NCI-H526 treated with DMSO at 0.1 percent for 48 hours (cell line): ENCODE measurements around the gene ASIP.
"Not testable (repeated sequence)": the region's sequence is repeated elsewhere in the genome, so short reads cannot be mapped to it uniquely, and the experiment has no call there.

Experiments
- DNase-seq: peaks from one replicate; lab custom pipeline; 2025; lab: John Stamatoyannopoulos, UW

ASIP gene

DNA sequence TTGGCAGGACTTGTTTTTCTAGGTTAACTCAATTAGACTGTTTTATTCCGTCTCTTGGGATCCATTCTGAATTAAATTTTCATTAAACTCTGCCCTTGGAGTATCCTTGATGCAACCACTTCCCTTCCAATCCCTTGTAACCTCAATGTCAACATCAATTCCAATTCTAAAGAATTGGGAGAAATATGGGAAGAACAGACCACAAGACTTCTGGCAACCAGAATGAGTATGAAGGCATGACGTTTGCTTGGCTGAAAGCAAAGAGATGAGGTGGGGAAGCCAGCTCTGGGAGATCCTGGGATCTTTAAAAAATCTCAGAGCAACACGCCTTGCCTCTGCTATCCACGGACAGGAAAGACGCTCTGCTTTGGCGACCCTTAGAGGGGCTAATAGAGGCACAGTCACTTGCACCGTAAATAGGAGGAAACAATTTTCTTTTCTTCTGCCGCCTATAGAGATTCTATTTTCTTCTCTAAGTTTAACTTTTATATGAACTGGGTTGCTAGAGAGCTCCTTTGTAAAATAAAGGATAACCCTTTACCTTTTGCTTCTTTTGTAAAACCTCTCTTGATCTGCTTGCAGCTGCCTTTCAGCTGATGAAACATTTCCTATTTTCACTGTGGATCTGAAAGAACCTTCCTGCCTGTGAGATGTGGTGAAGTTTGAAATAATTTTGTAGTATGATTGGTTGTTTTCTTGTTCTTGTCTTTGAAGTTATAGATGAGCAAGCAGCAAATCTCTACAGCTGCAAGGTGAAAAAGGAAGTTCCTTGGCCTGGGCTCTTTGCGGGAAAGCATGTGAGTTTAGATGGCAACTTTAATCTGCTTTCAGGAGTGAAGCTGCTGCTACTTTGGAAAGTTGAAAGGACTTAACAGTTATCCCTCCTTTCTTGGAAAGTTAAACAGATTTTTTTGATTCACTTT, at the start of gene ASIP:
Gene ASIP (plus strand): TSS at position 731 of the 923 bp plus-strand sequence. CDS start 18,952 bp downstream, outside the sequence.
- DNase-seq: no peak

DNA sequence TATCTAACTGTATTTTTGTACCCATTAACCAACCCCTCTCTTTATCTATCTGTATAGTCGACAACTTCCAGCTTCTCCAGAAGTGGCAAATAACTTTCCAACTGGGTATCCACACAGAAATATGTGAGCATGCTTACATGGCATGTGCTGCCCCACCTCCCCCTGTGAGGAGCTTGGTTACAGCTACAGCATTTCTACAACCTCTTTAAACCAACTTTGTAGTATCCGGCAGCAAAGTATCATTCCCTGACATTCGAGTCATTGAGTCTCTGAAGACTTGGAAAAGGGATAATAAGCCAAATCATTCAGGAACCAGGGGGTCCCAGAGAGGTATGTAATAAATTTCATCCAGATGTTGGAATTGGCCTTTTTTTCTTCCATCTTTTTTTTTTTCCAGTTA, 48.2 kb upstream of the ASIP start:
- no peak for DNase-seq

DNA sequence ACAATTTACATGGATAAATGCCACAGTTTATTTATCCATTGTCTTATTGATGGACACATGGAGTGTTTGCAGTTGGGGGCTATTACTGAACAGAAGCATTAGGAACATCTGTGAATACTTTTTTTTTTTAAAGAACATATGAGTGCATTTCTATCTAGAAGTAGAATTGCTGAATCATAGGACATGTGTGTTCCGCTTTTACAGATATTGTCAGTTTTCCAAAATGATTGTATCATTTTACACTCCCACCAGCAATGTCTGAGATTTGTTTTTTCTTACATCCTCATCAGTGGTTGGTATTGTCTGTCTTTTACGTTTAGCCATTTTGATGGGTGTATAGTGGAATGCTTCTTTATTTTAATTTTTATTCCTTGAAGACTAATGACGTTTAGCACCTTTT, 42.0 kb upstream of the ASIP start:
- no peak for DNase-seq

DNA sequence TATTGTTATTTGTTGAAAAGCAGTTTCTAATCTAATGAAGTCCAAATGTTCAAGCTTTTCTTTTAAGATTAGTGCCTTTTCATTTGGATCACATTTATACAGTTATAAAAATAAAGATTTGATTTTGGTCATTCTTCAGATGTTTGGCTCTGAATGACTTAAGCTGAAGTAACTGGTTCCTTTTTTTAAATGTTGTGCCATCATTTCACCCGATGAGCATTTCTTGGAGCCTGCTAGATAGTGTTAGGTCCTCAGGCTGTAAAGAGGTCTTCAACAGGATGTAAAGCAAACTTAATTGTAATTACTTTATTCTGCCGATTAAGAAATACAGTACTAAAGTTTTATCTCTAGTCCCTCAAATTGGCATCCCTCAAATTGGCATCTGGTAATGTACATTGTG, 41.2 kb upstream of the ASIP start:
- no peak for DNase-seq

- DNase-seq: no peak
Observed at GRCh38 chr20:34201531-34201930, 39.7 kb upstream of the ASIP start.

GRCh38 chr20:34205172-34205880, 35.9 kb upstream of the ASIP start:
- not testable (repeated sequence) for DNase-seq

GRCh38 chr20:34209111-34209510, 32.1 kb upstream of the ASIP start:
- no peak for DNase-seq

DNA sequence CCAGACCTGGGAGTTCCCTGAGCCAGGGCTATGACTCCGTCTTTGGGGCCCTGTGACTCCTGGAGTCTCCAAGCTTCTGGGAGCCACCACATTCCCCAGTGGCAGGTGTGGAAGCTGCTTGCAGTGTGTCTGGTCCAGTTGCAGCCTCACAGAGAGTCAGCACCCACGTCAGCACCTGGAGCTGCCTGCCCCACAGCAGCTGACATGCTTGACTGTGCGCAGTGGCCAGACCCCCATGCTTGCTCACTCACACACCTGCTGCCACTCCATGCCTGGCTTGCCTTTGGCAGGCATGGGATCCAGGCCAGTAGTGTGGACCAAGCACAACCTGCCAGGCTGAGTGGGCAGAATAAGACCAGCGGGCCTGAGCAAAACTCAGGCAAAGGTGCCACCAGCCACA, 31.0 kb upstream of the ASIP start:
- no peak for DNase-seq

DNA sequence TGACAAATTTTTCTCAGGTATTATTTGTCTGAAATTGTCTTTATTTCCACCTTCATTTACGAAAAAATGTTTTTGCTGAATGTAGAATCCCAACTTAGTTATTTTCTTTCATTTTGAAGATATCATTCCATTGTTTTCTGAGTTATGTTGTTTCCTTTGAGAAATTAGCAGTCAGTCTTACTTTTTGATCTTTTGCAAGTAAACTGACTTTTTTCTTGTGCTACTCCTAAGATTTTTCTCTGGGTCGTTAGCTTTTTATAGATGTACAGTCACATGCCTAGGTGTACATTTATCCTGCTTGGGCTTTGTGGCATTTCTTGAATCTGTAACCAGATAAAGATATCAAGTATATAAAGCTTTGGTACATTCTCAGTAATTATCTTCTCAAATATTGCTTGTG, 29.6 kb upstream of the ASIP start:
- no peak for DNase-seq

GRCh38 chr20:34213213-34213612, 28.0 kb upstream of the ASIP start:
- DNase-seq: no peak

DNA sequence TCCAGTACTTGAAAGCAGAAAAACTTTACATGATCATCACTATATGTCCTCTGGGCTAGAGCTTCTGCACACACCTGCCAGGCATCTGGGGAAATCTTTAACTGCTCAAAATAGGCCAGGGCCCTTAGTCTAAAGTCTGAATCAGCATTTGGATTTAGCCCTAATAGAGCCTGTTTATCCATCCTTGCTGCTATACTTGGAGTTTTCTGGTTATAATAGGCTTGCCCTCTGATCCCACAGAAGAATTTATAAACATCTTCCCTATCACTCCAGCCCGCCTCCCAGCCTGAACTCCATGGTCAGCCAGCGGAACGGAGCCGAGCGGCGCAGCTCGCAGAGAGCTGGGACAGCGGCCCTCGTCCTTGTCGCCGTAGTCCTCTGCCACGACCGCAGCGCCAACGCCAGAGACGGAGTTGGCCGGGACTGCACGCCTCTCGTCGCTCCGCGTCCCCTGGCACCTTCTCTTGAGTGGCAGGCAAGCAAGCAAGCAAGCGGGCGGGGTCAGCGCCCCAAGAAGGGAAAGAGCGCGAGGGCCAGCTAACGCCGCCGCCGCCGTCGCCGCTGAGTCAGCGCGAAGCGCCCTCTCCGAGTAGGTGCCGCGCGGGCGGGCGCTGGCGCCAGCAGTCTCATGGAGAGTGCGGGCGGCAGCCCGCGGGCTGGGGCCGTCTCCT, 25.4 kb upstream of the ASIP start:
- DNase-seq: peak; percentile 72

- DNase-seq: no peak
Observed at GRCh38 chr20:34216382-34216742, 24.9 kb upstream of the ASIP start.

- no peak for DNase-seq
Observed at GRCh38 chr20:34220561-34220960, 20.7 kb upstream of the ASIP start.

DNA sequence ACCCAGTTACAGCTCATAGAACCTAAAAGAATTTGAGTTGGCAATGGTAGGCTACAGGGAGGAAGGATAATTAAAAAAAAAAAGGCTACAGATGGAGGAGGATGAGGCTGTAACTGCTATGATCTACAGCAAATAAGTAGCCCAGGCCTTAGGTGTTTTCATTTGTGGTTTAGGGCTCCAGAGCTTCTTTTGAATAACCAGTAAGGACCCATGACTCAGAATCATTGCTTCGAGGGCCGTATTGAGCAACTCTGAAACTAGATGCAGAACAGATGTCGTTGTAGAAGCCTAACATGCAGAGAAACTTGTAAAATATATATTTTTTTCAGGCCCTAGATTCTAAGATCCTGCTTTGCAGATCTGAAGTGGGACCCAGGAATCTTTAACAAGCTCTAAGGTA, 19.0 kb upstream of the ASIP start:
- DNase-seq: no peak

- not testable (repeated sequence) for DNase-seq
Observed at GRCh38 chr20:34224251-34224650, 17.0 kb upstream of the ASIP start.

GRCh38 chr20:34231634-34232033, 9.6 kb upstream of the ASIP start:
- DNase-seq: no peak

DNA sequence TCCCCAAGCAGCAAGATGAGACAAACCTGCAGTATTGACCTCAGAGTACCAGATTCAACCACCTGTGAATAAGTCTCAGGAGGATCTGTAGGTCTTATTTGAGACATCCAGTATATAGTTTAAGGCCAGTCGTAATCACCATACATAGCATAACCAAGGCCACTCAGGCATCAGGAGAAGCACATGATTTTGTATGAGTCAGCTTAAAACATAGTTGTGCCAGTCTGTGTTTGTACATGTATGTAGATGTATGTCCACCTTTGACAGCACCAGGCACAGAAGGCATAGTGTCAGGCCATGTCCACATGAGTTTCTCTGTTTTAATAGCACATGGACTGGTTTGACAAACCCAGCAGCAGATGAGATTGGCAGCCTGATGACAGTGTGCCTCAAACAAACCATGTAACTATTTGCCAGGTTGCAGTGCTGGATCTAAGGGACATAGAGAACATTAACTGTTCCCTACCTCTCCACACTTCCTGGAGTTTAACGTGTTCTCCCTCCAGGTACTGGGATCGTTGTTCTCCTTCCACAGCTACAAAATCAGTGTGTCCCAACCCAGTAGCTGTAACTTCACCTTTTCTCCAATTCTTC, 8.6 kb upstream of the ASIP start:
- DNase-seq: no peak

GRCh38 chr20:34233687-34234086, 7.5 kb upstream of the ASIP start:
- no peak for DNase-seq

DNA sequence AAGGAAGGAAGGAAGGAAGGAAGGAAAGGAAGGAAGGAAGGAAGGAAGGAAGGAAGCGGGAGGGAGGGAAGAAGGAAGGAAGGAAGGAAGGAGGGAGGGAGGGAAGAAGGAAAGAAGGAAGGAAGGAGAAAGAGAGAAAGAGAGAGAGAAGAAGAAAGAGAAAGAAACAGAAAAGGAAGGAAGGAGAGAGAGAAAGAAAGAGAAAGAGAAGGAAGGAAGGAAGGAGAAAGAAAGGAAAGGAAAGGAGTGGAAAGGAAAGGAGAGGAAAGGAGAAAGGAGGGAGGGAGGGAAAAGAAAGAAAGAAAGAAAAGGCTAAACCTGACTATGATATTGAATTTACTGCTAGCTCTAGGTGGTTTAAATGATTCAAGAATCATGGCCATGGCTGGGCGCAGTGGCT, 5.3 kb upstream of the ASIP start:
- no peak for DNase-seq

DNA sequence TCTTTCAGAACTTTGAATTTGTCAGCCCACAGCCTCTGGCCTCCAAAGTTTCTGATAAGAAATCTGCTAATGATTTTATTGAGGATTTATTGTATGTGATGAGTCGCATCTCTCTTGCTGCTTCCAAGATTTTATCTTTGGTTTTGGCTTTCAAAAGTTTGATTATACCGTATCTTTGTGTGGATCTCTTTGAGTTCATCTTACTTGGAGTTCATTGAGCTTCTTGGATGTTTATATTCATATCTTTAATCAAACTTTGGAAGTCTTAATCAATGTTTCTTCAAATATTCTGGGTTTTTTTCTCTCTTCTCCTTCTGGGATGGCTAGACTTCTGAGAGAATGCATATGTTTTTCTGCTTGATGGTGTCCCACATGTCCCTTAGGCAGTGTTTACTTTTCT, 3.3 kb upstream of the ASIP start:
- no peak for DNase-seq

GRCh38 chr20:34240121-34240520, 1.1 kb upstream of the ASIP start:
- no peak for DNase-seq

DNA sequence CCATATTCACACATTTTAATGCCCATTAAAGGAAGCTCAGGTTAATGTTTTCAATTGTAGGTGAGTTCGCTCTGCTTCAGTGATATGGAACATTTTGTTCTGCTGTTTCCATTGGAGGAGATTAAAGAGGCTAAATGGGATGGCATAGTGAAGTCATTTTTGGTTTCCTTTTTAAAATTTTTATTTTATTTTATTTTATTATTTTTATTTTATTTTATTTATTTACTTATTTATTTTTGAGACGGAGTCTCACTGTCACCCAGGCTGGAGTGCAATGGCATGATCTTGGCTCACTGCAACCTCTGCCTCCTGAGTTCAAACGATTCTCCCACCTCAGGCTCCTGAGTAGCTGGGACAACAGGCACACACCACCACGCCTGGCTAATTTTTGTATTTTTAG, 792 bp downstream of the ASIP start:
- not testable (repeated sequence) for DNase-seq
